Activated CD4-positive, alpha-beta T cell treated with anti-CD3 and anti-CD28 coated beads for 36 hours (primary cell): Measurements from ENCODE around the gene MMP19. TPM values are rescaled to one million over a fixed set of nuclear protein-coding genes. Genes with fewer than 3 reads are reported as not detected.

Source experiments
- total RNA-seq, 2 experiments: library from RNA; stranded (reverse); gene quantifications; one replicate each; pipeline ENCODE4 v1.2.3, GENCODE V29; 2021

MMP19 gene
- total RNA-seq, 2 experiments from 2014 or later: not detected

Other genes starting within 250 kb of the MMP19 start
- gene OR10P1, start 206.0 kb downstream of the MMP19 start, total RNA-seq: not detected
- gene ITGA7, start 135.0 kb downstream of the MMP19 start, total RNA-seq: 1 to 10 TPM; 5.5 to 5.6 TPM
- gene BLOC1S1, start 126.9 kb downstream of the MMP19 start, total RNA-seq: 100 to 1,000 TPM; 107 to 115 TPM
- 10 to 100 TPM in 1 of 2 experiments, 1 to 10 TPM in 1; 9.6 to 12.2 TPM for gene RDH5, start 122.5 kb downstream of the MMP19 start, total RNA-seq
- 100 to 1,000 TPM; 113 to 122 TPM for gene CD63, start 113.9 kb downstream of the MMP19 start, total RNA-seq
- gene GDF11, start 99.8 kb downstream of the MMP19 start, total RNA-seq: 1 to 10 TPM; 7.5 to 9.5 TPM
- gene SARNP, start 25.2 kb downstream of the MMP19 start, total RNA-seq: 100 to 1,000 TPM; 111 to 114 TPM
- gene ORMDL2, start 24.9 kb downstream of the MMP19 start, total RNA-seq: 10 to 100 TPM; 29.4 to 35.6 TPM
- gene DNAJC14, start 13.3 kb downstream of the MMP19 start, total RNA-seq: 10 to 100 TPM; 29.9 to 31.1 TPM
- gene PYM1, start 85.0 kb upstream of the MMP19 start, total RNA-seq: 10 to 100 TPM; 24.6 to 30.2 TPM
- gene DGKA, start 88.2 kb upstream of the MMP19 start, total RNA-seq: 100 to 1,000 TPM; 341 to 385 TPM
- 1 to 10 TPM in 1 of 2 experiments, under 1 TPM in 1; 0.86 to 1.2 TPM for gene PMEL, start 123.1 kb upstream of the MMP19 start, total RNA-seq
- 100 to 1,000 TPM; 104 to 149 TPM for gene CDK2, start 123.9 kb upstream of the MMP19 start, total RNA-seq
- 10 to 100 TPM; 33.2 to 35.1 TPM for gene RAB5B, start 131.1 kb upstream of the MMP19 start, total RNA-seq
- 1 to 10 TPM; 2.9 to 3.4 TPM for gene SUOX, start 154.3 kb upstream of the MMP19 start, total RNA-seq
- gene IKZF4, start 178.1 kb upstream of the MMP19 start, total RNA-seq: 10 to 100 TPM; 14.9 to 16.3 TPM
- gene RPS26, start 199.0 kb upstream of the MMP19 start, total RNA-seq: 10 to 100 TPM; 33.9 to 64.0 TPM
- gene ERBB3, start 237.2 kb upstream of the MMP19 start, total RNA-seq: under 1 TPM; 0.32 to 0.57 TPM